ELF-1 (cell line): Measurements from ENCODE around the gene KCNC3.
A peak's percentile ranks its signal among the peaks of the same experiment; 100 is the strongest.

Experiments
- DNase-seq: peaks from one replicate; pipeline ENCODE4 v3.0.0-alpha.2; 2016; ENCODE audit warnings: low read depth, low spot score

Gene KCNC3

DNA sequence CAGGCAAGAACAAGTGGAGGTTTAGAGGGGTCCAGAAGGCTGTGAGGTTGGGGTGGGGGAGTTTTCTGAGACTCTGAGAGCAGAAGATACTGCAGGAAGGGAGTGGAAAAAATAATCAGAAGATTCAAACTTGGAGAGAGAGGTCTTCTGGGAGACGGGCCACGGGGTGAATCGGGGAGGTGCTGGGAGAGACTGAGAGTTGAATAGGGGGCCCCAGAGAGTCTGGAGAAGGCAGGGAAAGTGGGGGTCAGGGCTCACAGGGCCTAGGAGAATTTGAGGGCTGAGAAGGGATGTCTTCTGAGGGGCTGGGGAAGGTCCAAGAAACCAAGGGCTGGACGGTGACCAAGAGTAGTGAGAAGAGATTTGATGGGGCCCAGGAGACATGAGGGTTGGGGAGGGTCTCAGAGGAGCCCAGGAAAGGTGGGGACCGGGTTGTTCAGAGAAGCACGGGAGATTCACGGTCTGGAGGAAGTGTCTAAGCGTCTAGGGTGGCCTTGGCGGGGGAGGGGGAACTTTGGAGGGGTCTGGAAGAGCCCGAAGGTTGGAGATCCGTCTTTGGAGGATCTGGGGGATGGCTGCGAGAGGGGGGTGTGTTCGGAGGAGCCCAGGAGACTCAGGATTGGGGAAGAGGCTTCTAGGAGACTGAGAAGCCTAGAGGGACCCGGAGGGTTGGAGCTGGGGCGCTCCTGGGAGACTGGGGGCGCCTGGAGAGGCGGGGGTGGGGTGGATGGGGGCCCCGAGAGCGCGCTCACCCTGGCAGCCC is 1.5 kb downstream of the KCNC3 start:
- no peak for DNase-seq

DNA sequence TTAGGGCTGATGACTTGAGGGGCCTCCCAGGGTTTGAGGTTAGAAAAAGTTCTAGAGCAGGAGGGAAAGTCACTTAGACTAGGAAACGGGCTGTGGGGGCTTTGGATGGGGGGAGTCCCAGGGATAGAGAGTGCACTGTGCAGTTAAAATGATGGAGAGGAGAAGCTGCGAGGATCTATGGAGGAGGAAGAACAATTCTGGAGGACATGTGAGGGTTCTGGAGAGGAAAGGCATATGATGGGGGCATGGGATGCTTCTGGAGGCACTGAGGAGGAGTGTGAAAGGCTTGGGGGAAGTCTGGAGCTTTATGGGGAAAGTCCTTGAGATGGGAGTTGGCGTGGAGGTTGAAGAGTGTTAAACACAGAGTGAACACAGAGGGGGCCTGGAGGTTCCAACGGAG is 2.2 kb downstream of the KCNC3 start:
- no peak for DNase-seq

DNA sequence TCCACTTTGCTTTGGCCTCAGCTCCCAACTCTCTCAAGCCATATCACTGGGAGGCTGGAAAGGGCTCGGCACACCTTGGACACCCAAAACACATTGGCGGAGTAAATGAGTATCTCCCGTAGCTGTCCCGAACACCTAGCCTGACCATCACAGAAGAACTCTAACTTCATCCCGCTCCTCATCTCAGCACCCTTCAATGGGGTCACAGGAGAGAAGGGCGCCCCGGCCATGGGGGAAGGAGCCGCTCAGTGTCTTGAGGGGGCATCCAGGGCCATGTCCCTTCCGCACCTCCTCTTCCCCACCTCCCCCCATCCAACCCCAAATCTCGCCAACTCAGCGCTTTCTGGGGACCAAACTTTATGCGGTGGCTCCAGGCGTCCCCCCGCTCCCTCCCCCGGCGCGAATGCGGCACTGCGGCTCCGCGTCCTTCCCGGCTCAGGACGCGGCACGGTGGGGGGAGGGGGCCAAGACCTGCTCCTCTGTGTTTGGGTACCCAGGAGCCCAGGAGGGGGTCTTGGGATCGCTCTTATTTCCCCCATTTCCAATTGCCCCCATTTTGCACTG is 3.0 kb downstream of the KCNC3 start:
- no peak for DNase-seq

DNA sequence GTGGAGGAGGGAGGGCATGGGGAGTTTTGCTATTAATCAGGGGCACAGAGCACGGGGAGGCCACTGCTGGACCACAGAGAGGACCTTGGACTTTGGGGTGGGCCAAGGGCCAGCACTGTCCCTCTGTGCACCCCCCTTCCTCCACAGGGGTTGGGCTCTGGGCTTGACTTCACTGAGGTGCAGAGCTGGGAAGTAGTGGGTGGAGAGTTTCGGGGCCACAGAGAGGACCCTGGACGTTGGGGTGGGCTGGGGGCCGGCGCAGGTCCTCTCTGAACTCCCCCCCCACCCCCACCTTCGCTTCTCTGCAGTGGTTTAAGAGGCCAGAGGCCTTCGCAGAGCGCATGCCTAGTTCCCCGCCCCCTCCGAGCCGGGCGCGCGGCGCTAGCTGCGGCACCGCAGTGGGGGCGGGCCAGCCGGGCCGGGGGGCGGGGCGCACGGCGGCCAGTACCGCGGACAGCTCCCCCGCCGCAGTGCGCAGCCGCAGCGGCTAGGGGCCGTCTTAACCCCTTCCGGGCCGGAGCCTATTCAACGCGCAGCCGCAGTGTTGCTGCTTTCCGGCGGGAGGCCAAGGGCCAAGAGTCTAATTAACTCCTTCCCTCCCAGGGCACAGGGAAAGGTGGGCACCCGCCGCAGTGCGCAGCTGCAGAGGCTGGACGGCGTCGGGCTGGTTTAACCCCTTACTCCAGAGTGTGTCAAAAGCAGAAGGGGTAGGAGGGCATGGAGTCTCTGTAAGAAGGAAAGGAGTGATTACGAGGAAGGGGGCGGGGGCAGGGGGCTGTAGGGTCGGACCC is 3.7 kb downstream of the KCNC3 start:
- DNase-seq = peak; percentile 96

DNA sequence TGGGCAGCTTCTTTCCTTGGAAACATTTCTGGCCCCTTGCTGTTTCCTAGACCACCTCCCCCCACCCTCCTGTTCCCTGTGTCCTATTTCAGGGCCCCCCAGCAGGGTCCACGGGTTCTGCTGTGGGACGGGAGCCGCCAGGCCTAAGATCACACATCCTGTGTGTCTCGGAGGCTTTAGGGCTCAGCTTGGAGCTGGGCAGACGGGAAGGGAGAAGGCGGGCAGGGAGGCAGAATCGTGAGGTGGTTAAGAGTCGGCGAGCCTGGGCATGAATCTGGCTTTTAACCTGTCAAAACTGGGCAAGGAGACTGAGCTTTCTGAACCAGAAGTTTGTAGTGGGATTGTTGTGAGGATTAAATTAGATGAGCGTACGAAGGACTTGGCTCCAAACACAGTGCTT is 4.8 kb downstream of the KCNC3 start:
- no peak for DNase-seq

DNA sequence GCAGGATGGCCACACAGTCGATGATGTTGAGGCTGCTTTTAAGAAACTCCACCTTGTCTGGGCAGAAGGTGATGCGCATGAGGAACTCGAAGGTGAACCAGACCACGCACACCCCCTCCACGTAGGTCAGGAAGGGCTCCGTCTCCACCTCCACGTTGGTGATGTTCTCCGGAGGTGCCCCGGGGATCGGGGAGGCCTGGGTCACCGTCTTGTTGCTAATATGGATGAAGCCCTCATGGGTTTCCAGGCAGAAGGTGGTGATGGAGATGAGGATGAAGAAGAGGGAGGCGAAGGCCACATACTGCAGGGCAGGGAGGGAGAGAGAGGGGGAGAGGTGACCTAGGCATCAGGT is 5.4 kb downstream of the KCNC3 start:
- DNase-seq = no peak

DNA sequence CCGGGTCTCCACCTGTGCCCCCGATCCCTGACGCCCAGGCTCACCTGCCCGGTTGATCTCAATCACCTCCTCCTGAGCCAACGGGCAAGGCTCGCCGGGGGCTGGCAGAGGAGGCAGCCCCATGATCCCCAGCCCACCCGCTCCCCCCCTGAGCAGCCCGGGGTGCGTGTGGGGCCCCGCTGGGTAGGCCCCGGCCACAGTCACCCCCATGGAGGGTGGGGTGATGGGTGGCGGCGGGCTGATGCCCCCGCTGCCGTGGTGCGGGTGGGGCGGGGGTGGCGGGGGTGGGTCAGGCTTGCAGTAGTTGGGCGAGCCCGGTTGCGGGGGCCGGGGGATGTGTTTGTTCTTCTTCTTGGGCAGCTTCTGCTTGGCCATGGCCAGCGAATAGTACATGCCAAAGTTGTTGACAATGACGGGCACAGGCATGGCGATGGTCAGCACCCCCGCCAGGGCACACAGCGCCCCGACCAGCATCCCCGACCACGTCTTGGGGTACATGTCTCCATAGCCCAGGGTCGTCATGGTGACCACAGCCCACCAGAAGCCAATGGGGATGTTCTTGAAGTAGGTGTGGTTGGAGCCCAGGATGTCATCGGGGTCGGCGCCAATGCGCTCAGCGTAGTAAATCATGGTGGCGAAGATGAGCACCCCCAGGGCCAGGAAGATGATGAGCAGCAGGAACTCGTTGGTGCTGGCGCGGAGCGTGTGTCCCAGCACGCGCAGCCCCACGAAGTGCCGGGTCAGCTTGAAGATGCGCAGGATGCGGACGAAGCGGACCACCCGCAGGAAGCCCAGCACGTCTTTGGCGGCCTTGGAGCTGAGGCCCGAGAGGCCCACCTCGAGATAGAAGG is 6.0 kb downstream of the KCNC3 start:
- DNase-seq = no peak

DNA sequence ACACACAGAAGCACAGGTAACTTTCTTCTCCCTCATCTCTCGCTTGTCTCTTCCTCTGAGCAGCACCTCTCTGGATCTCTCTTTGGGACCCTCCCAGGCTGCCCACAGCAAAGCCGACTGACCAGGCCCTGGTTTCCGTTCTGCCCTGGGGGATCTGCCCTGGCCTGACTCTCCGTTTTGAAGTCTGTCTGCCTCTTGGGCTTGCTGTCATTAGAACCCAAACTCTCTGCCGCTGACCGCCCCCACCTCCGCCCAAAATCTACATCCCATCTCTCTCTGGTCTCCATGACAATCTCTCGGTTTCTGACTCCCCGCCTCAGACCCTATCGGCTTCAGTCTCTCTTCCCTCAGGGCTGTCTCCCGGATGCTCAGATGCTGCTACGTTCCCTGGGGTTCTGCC is 6.9 kb downstream of the KCNC3 start:
- DNase-seq = no peak

DNA sequence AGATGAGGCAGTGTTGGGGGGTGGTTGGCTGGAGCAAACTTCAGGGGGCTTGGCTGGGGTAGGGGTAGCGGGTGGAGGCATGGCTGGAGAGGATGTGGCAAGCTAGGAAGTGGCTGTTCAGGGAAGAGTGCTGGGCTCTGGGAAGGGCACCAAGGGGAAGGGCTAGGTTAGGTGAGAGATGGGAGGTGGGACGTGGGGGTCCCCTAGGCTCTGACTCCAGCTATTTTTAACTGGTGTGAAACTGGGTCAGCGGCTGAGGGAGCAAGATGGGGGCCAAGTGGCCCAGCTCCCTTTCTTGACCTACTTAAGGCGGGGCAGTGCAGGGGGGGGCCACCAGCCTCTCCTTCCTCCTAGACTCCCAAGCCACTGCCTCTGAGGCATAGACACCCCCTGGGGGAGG is 7.3 kb downstream of the KCNC3 start:
- no peak for DNase-seq

DNA sequence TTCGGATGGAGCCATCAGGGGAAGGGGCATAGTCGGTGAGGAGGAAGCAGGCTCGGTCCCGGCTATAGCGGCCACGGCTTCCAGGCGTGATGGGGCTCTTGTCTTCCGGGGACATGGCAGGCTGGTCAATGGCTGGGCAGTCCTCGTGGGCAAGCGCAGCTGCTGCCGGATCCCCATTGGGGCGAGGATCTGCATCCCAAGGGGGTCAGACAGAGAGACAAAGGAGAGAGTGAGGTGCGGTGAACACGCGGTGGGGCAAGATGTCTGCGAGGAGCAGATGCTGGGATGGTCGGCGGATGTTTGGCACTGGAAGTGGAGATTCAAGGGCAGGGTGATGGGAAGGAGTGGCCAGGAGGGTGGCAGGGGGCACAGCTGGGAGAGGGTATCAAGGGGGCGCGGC is 8.6 kb downstream of the KCNC3 start:
- no peak for DNase-seq

DNA sequence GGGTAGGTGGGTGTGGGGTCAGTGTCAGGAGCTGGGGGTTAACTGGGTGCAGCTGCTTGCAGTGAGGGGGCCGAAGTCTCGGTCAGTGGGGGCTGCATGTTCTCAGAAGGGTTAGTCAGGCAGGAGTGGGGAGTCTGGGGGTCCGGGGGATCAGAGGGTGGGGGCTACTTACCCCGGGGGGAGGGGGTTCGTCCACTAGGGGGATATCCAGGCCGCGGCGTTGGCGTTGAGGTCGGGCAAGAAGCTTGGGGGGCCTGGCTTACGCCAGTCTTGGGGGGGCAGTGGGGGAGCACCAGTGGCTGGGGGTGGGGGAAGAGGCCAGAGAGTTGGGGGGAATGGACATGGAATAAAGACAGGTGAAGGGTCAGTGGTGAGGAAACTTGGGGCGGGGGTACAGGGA is 9.1 kb downstream of the KCNC3 start:
- DNase-seq = no peak

DNA sequence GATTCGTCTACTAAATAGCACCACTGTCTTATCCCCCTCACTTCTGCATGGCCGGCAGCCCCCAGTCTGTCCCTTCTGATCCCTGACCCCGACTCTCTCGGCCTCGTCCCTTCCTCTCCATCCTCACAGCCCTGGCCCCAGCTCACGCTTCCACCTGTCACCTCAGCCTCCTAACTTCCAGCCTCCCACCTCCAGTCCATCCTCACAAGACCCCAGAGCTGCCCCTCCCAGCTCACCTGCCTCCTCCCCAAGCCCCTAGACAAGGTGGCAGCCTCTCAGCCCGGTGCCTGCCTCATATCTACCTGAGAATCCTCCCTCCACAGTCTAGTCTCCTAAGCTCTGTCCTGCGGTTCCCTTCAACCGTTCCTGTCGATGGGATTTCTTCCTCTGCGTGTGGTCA is 10.0 kb downstream of the KCNC3 start:
- no peak for DNase-seq

DNA sequence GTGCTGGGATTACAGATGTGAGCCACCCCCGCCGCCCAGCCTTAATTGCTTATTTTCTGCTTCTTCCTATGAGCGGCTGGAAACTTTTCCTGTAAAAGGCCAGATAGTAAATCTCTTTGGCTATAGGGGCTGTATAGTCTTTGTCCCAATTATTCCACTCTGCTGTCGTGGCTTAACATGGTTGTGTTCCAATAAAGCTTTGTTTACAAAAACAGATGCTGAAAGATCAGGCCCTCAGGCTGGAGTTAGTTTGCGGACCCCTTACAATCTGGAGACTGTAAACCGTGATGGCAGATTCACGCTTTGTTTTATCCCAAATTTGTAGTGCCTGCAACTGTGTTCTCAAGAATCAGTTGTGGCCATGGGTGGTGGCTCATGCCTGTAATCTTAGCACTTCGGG is 10.7 kb downstream of the KCNC3 start:
- DNase-seq = no peak

DNA sequence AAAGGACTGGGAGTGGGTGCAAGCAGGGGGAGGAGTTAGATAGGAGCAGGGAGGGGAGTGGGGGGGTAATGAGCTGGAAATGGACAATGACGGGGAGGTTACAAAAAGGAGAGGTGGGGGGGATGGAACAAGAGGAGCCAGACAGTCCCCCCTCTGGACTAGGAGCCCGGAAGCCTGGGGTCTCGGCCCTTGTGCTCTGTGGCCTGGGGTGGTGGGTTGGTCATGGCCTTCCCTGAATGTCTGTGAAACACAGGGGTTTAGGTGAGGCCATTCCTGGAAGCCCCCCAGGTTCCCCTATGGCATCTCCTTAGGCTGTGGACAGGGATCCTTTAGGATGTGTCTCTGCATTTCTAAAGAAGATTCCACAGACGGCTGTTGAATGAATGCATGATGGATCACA is 12.1 kb downstream of the KCNC3 start:
- DNase-seq = no peak

DNA sequence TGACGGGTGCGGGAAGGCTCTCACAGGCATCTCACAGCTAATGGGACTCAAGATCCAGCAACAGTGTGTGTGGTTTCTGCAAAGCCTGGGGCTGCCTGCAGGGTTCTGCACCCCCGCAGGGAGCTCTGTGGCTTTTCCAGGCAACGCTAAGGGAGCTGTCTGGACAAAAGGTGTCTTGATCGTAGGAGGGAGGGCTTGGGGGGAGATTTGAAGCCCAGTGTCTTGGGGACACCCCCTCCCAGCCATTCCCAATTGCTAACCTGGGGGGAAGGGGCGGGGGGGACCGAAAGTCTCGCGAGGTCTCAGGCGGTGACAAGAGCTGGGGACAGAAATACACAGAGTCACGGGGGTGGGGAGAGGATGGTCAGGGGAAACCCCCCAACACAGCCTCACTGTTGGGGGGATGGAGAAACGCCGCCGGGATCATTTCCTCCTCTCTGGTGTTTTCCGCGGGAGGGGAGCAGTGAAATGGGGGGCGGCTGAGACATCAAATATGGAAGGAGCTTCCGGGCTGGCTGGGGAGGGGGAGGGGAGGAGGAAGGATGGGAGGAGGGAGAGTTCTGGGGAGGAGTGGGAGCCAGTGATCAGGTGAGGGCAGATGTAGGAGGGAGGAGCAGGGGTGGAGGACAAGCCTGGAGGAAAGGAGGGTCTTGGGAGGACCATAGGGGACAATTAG is 13.3 kb downstream of the KCNC3 start:
- peak; percentile 86 for DNase-seq

DNA sequence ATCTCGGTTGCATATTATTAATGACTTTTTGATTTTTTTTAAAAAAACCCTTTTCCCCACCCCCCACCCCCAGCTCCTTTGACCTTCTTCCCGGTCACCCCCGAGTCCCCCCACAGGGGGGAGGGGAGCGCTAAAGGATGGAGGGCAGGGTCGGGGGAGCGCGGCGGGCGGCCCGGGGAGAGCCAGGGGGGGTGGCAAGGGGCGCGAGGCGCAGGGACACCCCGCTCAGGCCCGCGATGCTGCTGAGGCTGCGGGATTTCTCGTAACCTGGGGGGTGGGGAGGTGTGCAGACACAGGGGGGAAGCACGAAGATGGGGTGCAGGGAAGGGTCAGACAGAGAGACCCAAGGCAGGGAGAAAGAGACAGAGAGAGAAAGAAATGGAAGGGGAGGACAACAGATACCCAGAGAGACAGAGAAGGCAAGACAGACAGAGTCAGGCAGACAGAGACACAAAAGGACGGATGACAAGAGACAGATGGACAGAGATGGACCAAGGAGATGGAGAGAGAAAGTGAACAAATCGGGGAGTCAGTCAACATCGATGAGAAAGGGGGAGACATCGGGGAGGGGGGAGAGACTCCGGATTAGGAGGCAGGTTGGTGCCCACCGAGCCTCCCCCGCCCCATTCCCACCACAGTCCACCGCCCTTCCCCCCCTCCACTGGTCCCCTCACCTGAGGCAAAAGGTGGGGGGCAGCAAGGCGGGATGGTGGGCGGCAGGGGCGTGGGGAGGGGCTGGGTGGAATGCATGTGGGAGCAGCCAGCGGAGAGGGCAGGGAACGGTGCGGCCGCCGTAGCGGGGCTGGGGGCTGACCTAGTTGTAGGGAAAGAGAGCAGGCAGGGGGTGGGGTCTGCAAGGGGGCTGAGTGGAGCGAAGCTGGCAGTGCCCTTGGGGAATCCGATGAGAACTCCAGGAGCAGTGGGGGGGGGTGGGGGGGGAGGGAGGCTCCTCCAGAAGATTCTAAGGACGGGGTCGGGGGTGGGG is 14.2 kb downstream of the KCNC3 start:
- DNase-seq = no peak

DNA sequence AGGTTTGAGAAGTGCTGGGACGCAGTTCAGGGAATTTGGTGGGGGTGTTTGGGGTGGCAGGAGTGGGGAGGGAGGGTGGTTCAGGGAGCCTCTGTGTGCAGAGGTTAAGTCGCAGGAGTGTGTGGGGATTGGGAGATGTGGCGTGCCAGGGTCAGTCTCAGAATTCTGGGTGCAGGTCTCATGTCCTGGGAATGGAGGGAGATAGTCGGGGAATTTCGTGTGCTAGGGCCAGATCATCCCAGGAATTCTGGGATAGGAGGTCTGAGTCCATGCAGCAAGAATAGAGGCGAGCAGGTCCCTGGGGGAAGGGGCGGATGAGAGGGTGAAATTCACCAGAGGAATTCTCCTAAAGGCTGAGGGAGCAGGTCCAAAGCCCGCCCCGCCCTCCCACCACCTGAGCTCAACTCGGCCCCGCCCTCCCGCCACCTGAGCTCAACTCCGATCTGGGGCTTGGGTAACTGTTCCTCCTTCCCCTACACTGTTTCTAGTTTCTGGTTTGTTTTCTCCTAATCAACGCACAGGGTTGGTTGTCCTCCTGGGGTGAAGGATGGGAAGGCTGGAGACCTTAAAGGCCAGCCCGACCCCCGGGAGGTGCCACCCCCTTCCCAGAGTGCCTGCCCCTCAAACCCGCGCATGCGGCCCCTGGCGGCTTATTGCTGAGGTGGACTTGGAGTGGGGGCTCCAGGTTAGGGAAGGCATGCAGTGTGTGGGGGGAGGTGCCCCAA is 15.2 kb downstream of the KCNC3 start:
- peak; percentile 66 for DNase-seq

DNA sequence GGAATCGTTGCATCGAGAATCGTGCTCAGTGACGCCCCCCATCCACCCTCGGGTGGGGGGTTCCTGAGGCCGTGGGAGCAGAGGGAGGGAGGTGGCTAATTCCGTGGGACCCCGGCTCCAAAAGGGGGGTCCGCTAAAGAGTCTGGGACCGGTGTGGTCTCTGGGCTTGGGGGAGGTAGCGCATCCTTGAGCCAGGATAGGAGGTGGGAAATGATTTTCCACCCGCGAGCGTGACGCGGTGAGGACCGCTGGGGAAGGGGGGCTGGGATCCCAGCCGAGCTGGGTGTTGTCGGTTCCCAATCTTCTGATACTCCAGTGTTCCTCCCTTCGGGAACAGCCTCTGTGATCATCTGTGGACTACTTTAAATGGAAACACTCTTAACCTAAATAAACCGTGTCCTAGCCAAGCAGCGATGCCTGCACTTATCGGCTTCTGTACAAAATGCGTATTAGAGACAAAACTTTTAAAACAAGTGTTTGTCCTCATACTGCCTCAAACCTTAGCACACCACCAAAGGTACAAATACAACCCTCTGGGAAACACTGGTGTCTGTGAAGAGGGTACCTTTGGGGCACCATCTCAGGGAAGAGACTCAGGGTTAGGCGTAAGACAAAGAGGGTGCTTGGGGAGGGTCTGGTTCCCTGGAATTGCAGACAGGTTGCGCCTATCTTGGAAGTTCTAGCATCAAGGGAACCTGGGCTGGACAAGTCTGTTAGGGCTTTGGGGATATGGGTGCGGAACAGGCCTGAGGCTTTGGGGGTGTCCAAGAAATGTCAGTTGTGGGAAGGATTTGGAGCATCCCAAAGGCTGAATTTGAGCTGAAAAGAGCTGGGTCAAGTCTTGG is 16.0 kb downstream of the KCNC3 start:
- no peak for DNase-seq
